ENCODE measurements around the gene PRRG1. TPM values are rescaled to one million over a fixed set of nuclear protein-coding genes. Genes with fewer than 3 reads are reported as not detected.

PRRG1 gene
- total RNA-seq, 4 donors from 2014 or later = 16.3 to 29.0 (median 20.7) TPM

DNA sequence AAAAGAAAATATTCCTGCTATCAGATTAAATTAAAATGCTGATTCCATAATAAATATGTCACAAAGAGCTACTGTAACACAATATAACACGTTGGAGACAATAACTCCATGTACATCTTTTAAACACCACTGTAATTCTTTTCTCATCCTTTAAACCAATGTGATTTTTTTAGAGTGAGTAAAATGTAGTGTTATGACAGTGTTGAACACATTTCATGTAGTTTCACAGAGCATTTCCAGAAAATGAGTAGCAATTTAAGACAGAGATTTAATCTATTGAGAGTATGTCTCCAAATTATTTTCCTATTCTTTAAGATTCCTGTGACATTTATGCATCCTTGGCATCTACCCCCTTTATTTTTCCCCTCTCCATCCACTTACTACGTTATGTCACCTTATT is 17.1 kb upstream of the PRRG1 start:
- TF ChIP-seq, protein P1, sequence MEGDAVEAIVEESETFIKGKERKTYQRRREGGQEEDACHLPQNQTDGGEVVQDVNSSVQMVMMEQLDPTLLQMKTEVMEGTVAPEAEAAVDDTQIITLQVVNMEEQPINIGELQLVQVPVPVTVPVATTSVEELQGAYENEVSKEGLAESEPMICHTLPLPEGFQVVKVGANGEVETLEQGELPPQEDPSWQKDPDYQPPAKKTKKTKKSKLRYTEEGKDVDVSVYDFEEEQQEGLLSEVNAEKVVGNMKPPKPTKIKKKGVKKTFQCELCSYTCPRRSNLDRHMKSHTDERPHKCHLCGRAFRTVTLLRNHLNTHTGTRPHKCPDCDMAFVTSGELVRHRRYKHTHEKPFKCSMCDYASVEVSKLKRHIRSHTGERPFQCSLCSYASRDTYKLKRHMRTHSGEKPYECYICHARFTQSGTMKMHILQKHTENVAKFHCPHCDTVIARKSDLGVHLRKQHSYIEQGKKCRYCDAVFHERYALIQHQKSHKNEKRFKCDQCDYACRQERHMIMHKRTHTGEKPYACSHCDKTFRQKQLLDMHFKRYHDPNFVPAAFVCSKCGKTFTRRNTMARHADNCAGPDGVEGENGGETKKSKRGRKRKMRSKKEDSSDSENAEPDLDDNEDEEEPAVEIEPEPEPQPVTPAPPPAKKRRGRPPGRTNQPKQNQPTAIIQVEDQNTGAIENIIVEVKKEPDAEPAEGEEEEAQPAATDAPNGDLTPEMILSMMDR (IDR thresholded peaks at IDR 0.05; ENCODE audit: low read depth) = no peak

DNA sequence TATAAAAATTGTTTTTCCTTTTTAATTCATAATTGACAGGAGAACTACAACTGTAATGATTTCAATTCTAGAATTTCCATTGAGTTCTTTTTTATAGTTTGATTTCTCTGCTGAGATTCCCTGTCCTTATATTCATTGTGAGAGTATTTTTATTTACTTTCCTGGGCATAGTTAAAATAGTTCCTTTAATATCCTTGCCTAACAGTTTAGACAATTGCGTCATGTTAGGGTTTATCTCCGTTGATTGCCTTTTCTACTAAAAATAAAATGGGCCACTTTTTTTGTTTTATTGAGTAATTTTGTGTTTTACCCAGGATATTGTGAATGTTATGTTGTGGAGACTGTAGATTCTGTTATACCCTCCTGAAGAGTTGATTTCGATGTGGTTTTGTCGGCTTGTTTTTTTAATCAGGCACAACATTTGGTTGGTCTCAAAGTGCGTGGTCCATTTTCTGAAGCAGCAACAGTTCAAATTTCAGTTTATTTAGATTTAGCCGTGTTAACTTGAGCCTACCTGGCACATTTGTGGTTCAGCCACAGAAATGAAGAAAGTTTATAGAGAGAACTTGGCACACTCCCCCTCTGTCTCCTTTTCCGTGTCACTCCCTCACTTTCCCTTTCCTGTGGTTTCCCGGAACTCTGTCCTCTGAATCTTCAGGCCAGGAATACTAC is 16.0 kb upstream of the PRRG1 start:
- TF ChIP-seq, protein P1 (IDR thresholded peaks at IDR 0.05; ENCODE audit: low read depth) = no peak

DNA sequence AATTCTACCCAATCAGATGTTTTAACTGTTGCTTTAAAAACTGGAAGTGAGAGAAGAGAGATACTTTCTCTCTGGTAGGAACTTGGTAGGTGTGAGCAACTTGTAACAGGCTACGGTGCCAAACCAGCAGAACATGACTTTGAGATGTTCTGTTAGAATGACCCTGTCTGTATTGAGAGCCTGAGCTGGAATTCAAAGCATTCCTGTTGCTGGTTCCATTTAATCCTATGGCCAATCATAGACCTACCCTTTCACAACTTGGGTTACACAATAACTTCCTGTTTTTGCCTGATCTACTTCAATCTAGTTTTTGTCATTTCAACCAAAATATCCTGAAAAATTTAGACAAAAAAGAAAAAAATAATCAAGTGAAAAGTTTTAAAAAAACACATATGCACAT is 1.7 kb upstream of the PRRG1 start:
- TF ChIP-seq, protein P1 (IDR thresholded peaks at IDR 0.05; ENCODE audit: low read depth) = no peak

DNA sequence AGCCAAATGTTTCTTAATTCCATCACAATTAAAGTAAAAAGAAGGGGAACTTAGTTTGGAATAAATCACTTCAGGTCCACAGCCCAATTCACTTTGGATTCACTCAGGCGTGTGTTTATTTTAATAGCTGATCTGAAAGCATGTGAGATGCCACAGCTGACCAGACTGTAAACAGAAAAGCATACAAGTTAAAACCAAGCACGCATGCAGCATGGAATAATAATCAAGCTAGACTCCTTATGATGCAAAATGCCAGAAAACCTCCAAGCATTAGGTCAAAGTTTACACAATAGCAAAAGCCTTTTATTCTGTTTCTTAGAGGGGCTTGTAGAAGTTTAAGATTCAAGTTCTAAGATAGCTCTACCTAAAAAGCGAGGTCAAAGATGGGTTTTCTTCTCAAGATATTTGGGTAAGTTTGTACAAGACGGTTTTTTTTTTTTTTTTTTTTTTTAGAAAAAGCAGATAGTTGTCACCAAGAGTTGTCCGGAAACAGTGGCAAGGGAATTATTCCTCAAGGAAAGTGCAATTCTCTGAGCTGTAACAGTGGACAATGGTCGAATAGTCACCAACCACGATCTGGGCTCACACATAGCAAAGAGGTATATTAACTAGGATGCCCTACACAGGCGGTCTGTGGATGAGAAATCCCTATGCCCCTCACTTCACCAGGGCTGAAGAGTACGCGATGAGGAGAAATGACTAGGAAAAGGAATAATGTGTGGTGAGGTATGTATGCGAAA is 763 bp upstream of the PRRG1 start:
- TF ChIP-seq, protein P1 (IDR thresholded peaks at IDR 0.05; ENCODE audit: low read depth) = no peak

DNA sequence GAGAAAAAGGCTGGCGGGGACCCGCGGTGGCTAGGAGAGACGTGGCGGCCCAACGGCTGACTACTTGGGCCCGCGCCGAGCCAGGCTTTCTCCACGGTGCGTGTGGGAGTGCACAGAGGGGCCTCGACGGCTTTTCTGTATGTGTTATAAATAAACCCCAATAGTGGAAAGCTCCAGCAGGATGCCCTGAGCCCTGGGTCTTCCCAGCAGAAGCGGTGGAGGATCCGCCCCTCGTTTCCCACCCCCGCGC is 268 bp upstream of the PRRG1 start:
- TF ChIP-seq, protein P1 (IDR thresholded peaks at IDR 0.05; ENCODE audit: low read depth) = no peak

DNA sequence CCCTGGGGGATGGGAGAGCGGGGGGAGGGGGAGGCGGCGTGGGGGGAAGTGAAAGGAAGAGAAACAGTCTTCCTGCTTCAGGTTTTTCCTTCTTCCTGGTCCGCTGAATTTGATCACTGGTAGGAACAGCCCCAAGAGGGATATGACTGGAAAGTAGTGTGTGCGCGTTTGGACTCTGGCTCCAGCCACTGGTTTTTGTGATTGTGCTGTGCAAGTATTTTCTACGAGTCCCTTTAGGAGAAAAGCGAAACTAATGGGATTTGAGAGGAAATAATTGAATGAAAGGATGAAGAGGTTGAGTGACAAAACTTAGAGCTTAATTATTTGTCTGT is 836 bp downstream of the PRRG1 start:
- TF ChIP-seq, protein P1 (IDR thresholded peaks at IDR 0.05; ENCODE audit: low read depth) = no peak

DNA sequence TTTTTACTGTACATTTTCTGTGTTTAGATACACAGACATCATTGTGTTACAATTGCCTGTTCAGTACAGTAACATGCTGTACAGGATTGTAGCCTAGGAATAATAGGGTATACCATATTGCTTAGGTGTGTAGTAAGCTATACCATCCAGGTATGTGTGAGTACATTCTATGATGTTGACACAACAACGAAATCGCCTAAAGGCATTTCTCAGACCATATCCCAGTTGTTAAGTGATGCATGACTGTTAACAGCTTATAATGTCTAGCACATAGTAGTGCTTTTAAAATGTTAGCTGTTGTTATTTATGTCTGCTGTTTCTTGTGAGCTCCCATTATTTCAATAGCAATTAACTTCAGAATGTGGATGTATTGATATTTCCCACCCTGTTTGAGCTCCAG is 4.5 kb downstream of the PRRG1 start:
- TF ChIP-seq, protein P1 (IDR thresholded peaks at IDR 0.05; ENCODE audit: low read depth) = no peak
